Limb (tissue), 2 donors: ENCODE measurements around the gene CAPN5.
"Not testable (repeated sequence)": the region's sequence is repeated elsewhere in the genome, so short reads cannot be mapped to it uniquely, and the experiment has no call there.

ENCODE experiments used
- DNase-seq, 2 donors: peaks; one replicate each; pipeline ENCODE4 v3.0.0-alpha.2; 2016; ENCODE audit errors: extremely low spot score in 2 of 2

CAPN5 gene

GRCh38 chr11:77066229-77067042 lies at the start of gene CAPN5:
Gene CAPN5 (plus strand): TSS chr11:77066971. CDS start chr11:77084887, 17,916 bp downstream.
- DNase-seq, result peak; percentile 92 to 97

GRCh38 chr11:77018396-77018924 lies 48.3 kb upstream of the CAPN5 start:
- DNase-seq, result not testable (repeated sequence)

GRCh38 chr11:77019976-77020595 lies 46.7 kb upstream of the CAPN5 start:
- DNase-seq, result no peak

GRCh38 chr11:77020734-77021133 lies 46.0 kb upstream of the CAPN5 start:
- no peak for DNase-seq

- DNase-seq, result no peak
Observed at GRCh38 chr11:77024745-77025144, 42.0 kb upstream of the CAPN5 start.

- no peak for DNase-seq
Observed at GRCh38 chr11:77026221-77026620, 40.5 kb upstream of the CAPN5 start.

GRCh38 chr11:77026743-77027142 lies 40.0 kb upstream of the CAPN5 start:
- no peak for DNase-seq

GRCh38 chr11:77027275-77027674 lies 39.5 kb upstream of the CAPN5 start:
- DNase-seq, result no peak

GRCh38 chr11:77029829-77030228 lies 36.9 kb upstream of the CAPN5 start:
- no peak for DNase-seq

- no peak for DNase-seq
Observed at GRCh38 chr11:77030834-77031414, 35.8 kb upstream of the CAPN5 start.

GRCh38 chr11:77031599-77031998 lies 35.2 kb upstream of the CAPN5 start:
- no peak for DNase-seq

GRCh38 chr11:77035039-77035438 lies 31.7 kb upstream of the CAPN5 start:
- DNase-seq, result no peak

GRCh38 chr11:77035580-77035979 lies 31.2 kb upstream of the CAPN5 start:
- DNase-seq, result no peak

- no peak for DNase-seq
Observed at GRCh38 chr11:77036398-77036797, 30.4 kb upstream of the CAPN5 start.

- no peak for DNase-seq
Observed at GRCh38 chr11:77037057-77037456, 29.7 kb upstream of the CAPN5 start.

GRCh38 chr11:77038029-77038824 lies 28.5 kb upstream of the CAPN5 start:
- no peak for DNase-seq

- DNase-seq, result no peak
Observed at GRCh38 chr11:77038825-77039326, 27.9 kb upstream of the CAPN5 start.

- peak; percentile 16 to 59 for DNase-seq
Observed at GRCh38 chr11:77039491-77040400, 27.0 kb upstream of the CAPN5 start.

GRCh38 chr11:77040401-77040777 lies 26.4 kb upstream of the CAPN5 start:
- DNase-seq, result no peak

- DNase-seq, result no peak
Observed at GRCh38 chr11:77040889-77041288, 25.9 kb upstream of the CAPN5 start.
